WTC11 (cell line): Measurements from ENCODE around the gene RPTOR. TPM values are rescaled to one million over a fixed set of nuclear protein-coding genes. Genes with fewer than 3 reads are reported as not detected.

Experiments
- CDX4 ChIP-seq: fragments of 250-450 bp; sonication (Bioruptor Pico); IDR thresholded peaks from 2 replicates; pipeline ENCODE4 v1.9.0; 2021; ENCODE audit warnings: moderate library complexity, mild to moderate bottlenecking, inconsistent platforms, borderline replicate concordance
- CREM ChIP-seq: sonication (generic); formaldehyde crosslinking; IDR thresholded peaks from 2 replicates; pipeline ENCODE4 v1.8.1; 2022; ENCODE audit warnings: mild to moderate bottlenecking, missing genetic modification reagents, moderate library complexity
- ESRRA ChIP-seq: sonication (generic); formaldehyde crosslinking; IDR thresholded peaks from 2 replicates; pipeline ENCODE4 v1.8.1; 2022; ENCODE audit warnings: mild to moderate bottlenecking, missing genetic modification reagents, borderline replicate concordance
- FOXP1 ChIP-seq: sonication (generic); formaldehyde crosslinking; IDR thresholded peaks from 2 replicates; pipeline ENCODE4 v1.8.0; 2022; ENCODE audit warnings: missing genetic modification reagents, mild to moderate bottlenecking, moderate library complexity, borderline replicate concordance
- GABPB1 ChIP-seq: sonication (generic); formaldehyde crosslinking; IDR thresholded peaks from 2 replicates; pipeline ENCODE4 v1.8.1; 2023; ENCODE audit warnings: mild to moderate bottlenecking, missing genetic modification reagents
- GRHL2 ChIP-seq: fragments of 250-450 bp; sonication (Bioruptor Pico); IDR thresholded peaks from 2 replicates; pipeline ENCODE4 v1.8.0; 2022; ENCODE audit warnings: mild to moderate bottlenecking, moderate library complexity; ENCODE audit not compliant: insufficient replicate concordance, severe bottlenecking
- MXD4 ChIP-seq: fragments of 250-450 bp; sonication (Bioruptor Pico); IDR thresholded peaks from 2 replicates; pipeline ENCODE4 v1.8.0; 2021; ENCODE audit warnings: mild to moderate bottlenecking, moderate library complexity, borderline replicate concordance
- STAT6 ChIP-seq: sonication (generic); formaldehyde crosslinking; conservative IDR thresholded peaks from 2 replicates; pipeline ENCODE4 v1.8.1; 2023; ENCODE audit warnings: mild to moderate bottlenecking, low read depth, missing genetic modification reagents, moderate library complexity
- ZNF138 ChIP-seq: sonication (generic); formaldehyde crosslinking; conservative IDR thresholded peaks from 2 replicates; pipeline ENCODE4 v1.8.1; 2022; ENCODE audit warnings: mild to moderate bottlenecking, moderate library complexity, missing genetic modification reagents
- ZNF396 ChIP-seq: fragments of 250-450 bp; sonication (Bioruptor Pico); IDR thresholded peaks from 2 replicates; pipeline ENCODE4 v1.8.0; 2021; ENCODE audit warnings: mild to moderate bottlenecking, moderate library complexity, borderline replicate concordance
- total RNA-seq: library from RNA; stranded (reverse); gene quantifications from 3 replicates; pipeline ENCODE4 v1.2.3, GENCODE V29; 2021
- TF ChIP-seq, protein P1 (sequence below): sonication (generic); formaldehyde crosslinking; IDR thresholded peaks from 2 replicates; pipeline ENCODE4 v1.8.0; 2023; ENCODE audit warnings: missing genetic modification reagents, mild to moderate bottlenecking, borderline replicate concordance
- TF ChIP-seq, protein P2 (sequence below): fragments of 250-450 bp; sonication (Bioruptor Pico); IDR thresholded peaks from 2 replicates; pipeline ENCODE4 v1.9.0; 2021; ENCODE audit warnings: mild to moderate bottlenecking
- TF ChIP-seq, protein P3 (sequence below): fragments of 250-450 bp; sonication (Bioruptor Pico); IDR thresholded peaks from 2 replicates; pipeline ENCODE4 v2.1.2; 2022; ENCODE audit warnings: mild to moderate bottlenecking, moderate library complexity

Gene RPTOR
- total RNA-seq, 1 experiment from 2014 or later = 41.0 TPM

GRCh38 chr17:80892019-80892855, 347.6 kb downstream of the RPTOR start (continued):
- TF ChIP-seq, protein P1, sequence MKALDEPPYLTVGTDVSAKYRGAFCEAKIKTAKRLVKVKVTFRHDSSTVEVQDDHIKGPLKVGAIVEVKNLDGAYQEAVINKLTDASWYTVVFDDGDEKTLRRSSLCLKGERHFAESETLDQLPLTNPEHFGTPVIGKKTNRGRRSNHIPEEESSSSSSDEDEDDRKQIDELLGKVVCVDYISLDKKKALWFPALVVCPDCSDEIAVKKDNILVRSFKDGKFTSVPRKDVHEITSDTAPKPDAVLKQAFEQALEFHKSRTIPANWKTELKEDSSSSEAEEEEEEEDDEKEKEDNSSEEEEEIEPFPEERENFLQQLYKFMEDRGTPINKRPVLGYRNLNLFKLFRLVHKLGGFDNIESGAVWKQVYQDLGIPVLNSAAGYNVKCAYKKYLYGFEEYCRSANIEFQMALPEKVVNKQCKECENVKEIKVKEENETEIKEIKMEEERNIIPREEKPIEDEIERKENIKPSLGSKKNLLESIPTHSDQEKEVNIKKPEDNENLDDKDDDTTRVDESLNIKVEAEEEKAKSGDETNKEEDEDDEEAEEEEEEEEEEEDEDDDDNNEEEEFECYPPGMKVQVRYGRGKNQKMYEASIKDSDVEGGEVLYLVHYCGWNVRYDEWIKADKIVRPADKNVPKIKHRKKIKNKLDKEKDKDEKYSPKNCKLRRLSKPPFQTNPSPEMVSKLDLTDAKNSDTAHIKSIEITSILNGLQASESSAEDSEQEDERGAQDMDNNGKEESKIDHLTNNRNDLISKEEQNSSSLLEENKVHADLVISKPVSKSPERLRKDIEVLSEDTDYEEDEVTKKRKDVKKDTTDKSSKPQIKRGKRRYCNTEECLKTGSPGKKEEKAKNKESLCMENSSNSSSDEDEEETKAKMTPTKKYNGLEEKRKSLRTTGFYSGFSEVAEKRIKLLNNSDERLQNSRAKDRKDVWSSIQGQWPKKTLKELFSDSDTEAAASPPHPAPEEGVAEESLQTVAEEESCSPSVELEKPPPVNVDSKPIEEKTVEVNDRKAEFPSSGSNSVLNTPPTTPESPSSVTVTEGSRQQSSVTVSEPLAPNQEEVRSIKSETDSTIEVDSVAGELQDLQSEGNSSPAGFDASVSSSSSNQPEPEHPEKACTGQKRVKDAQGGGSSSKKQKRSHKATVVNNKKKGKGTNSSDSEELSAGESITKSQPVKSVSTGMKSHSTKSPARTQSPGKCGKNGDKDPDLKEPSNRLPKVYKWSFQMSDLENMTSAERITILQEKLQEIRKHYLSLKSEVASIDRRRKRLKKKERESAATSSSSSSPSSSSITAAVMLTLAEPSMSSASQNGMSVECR = no peak
- no peak for TF ChIP-seq ESRRA (CRISPR knock-in tag)
- TF ChIP-seq, protein P2, sequence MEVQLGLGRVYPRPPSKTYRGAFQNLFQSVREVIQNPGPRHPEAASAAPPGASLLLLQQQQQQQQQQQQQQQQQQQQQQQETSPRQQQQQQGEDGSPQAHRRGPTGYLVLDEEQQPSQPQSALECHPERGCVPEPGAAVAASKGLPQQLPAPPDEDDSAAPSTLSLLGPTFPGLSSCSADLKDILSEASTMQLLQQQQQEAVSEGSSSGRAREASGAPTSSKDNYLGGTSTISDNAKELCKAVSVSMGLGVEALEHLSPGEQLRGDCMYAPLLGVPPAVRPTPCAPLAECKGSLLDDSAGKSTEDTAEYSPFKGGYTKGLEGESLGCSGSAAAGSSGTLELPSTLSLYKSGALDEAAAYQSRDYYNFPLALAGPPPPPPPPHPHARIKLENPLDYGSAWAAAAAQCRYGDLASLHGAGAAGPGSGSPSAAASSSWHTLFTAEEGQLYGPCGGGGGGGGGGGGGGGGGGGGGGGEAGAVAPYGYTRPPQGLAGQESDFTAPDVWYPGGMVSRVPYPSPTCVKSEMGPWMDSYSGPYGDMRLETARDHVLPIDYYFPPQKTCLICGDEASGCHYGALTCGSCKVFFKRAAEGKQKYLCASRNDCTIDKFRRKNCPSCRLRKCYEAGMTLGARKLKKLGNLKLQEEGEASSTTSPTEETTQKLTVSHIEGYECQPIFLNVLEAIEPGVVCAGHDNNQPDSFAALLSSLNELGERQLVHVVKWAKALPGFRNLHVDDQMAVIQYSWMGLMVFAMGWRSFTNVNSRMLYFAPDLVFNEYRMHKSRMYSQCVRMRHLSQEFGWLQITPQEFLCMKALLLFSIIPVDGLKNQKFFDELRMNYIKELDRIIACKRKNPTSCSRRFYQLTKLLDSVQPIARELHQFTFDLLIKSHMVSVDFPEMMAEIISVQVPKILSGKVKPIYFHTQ = no peak
- TF ChIP-seq STAT6 (CRISPR knock-in tag) = no peak
- TF ChIP-seq GRHL2 (CRISPR knock-in tag) = no peak
- TF ChIP-seq CDX4 (CRISPR knock-in tag) = no peak
- no peak for TF ChIP-seq ZNF138 (CRISPR knock-in tag)
- TF ChIP-seq ZNF396 (CRISPR knock-in tag) = no peak
- no peak for TF ChIP-seq CREM (CRISPR knock-in tag)
- no peak for TF ChIP-seq GABPB1 (CRISPR knock-in tag)
- TF ChIP-seq, protein P3, sequence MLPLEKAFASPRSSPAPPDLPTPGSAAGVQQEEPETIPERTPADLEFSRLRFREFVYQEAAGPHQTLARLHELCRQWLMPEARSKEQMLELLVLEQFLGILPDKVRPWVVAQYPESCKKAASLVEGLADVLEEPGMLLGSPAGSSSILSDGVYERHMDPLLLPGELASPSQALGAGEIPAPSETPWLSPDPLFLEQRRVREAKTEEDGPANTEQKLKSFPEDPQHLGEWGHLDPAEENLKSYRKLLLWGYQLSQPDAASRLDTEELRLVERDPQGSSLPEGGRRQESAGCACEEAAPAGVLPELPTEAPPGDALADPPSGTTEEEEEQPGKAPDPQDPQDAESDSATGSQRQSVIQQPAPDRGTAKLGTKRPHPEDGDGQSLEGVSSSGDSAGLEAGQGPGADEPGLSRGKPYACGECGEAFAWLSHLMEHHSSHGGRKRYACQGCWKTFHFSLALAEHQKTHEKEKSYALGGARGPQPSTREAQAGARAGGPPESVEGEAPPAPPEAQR = no peak
- TF ChIP-seq MXD4 (CRISPR knock-in tag) = no peak
- TF ChIP-seq FOXP1 (CRISPR knock-in tag) = no peak
- TF ChIP-seq, all 79 proteins: peak for 0
